ENCODE measurements around the gene CALD1.

The CALD1 gene

DNA sequence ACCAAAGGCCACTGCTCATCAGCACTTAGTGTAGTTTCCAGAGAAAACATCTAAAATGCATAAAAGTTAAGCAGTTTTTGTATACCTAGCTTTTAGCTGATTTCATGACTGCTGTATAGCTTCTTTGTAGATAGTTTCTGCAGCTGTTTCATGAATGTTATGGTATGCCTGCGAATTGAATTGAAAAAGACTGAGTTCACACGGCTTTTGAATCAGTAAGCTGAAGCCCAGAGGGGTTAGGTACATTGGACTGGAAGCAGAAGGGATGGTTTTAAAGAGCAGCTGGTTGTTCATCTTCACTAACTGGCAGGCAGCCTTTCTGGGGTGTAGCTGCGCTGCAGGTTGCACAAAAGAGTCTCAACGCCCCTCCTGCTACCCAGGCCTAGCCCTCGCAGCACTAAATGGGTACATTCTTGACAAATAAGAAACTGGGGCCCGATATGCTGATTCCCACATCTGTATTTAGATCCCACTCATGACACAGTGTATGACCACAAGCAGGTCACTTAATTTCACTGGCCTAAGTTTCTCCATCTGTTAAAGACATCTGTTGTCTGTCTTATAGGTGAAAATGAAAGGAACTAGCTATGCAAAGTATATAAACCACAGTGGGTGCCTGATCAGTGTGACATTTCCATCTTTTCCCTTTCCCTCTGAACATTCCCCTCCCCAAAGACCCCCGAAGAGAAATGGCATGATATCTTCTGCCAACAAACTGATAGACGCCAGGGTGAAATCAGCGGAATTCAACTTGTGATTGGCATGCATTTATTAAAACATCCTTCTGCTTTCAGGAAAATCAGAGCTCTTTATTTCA, 120.9 kb downstream of the CALD1 start:
- no peak for DNase-seq

DNA sequence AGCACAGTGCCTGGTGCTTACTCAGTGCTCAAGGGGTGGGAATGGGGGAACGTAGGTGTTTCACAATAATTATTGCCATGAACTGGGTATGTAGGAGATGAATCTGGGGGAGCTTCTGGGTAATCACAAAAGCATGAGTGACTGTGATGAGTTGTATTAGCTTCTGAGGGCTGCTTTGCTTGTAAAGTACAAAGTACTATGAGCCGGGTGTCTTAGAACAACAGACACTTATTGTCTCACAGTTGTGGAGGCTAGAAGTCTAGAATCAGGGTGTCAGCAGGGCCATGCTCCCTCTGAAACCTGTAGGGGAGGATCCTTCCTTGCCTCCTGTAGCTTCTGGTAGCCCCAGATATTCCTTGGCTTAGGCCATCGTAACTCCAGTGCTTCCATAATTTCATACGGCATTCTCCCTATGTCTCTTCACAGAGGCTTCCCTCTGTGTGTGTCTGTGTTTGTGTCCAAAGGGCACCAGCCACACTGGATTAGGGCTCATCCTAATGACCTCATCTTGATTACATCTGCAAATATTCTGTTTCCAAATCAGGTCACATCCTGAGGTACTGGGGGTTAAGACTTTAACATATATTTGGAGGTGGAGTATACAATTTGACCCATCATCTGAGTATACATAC, 122.1 kb downstream of the CALD1 start:
- no peak for DNase-seq

DNA sequence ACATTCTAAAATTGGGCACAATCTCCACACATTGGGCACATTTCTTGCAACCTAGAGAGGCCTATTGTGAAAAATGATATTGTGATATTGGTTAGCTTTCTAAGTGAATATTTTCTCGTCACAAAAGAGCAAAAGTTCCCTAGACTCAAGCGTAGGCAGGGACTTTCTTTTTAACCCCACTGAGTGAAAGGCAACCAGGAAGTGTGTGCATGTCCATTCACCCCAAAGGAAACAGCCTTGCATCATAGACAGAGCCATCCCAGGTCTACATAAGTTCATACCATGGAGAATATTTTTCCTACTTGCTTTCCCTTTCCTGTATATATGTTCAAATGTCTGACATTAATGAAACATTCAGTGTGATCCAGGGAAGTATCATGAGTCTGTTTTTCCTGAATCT, 122.6 kb downstream of the CALD1 start:
- no peak for DNase-seq

DNA sequence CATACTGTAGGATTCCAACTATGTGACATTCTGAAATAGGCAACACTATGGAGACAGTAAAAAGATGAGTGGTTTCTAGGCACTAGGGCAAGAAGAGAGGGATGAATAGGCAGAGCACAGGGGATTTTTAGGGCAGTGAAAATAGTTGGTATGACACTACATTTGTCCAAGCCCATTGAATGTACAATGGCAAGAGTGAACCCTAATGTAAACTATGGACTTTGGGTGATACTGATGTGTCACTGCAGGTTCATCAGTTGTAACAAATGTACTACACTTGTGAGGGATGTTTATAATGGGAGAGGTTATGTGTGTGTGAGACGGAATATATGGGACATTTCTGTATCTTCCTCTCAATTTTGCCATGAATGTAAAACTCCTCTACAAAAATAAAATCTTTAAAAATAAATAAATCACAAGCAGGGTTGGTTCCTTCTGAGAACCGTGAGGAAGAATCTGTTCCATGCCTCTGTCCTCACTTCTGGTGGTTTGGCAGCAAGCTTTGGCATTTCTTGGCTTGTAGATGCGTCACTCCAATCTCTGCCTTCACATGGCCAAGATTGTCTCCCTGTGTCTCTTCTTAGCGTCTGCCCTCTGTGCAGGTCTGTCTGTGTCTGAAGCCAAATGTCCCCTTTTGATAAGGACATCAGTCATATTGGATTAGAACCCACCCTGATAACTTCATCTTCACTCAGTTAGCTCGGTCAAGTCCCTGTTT, 123.8 kb downstream of the CALD1 start:
- DNase-seq, result no peak

DNA sequence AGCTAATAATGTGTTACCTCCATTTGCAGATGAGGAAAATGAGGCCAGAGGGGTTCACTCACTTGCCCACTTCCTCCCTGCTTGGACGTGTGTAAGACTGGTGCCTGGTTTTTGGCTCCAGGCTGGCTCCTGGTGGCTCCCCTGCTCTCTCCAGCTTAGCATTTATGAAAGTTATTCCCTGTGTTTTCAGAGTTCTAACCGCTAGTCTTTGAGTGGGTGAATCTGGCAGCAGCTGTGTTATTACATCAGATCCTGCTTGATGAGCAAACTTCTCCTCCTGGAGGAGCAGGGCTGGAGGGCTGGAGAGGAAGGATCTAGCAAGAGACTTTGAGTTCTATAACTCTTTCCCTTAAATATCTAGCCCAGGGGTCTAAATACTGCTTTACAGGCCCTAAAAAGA, 125.9 kb downstream of the CALD1 start:
- no peak for DNase-seq

DNA sequence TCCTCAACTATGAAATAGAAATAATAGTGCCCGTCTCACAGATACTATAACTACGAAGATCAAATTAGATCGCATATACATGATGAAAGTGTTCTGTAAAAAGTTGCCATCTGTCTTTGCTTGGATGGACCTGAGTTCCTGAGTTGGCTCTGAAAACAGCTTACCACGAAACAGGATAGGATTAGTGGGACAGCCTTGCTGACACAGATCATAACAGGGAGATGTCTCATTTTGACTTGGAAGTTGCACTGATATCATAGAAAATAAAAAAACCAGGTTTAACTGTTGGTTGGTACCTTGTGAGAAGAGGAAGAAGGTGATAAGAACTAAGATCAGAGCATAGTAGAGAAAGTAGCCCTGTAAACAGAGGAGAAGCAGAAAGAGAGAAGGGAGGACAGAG, 127.6 kb downstream of the CALD1 start:
- DNase-seq, result no peak

DNA sequence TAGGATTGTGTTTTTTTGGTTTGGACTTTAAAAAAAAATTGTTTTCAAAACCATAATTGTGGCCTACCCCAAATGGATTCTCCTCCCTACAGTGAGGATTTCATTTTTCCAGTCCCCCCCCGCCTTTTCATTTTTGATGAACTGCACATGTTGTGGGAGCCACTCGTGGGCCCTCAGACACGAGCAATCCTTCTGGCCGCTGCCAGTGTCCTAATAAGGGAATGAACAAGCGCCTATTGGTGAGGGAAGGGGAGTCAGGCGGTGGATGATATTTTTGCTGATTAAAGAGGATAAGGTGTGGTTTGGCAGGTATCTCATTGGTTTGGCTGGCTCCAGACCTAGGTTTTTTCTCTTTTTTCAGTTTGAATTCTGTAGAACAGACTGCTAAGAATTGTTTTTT, 128.2 kb downstream of the CALD1 start:
- no peak for DNase-seq

DNA sequence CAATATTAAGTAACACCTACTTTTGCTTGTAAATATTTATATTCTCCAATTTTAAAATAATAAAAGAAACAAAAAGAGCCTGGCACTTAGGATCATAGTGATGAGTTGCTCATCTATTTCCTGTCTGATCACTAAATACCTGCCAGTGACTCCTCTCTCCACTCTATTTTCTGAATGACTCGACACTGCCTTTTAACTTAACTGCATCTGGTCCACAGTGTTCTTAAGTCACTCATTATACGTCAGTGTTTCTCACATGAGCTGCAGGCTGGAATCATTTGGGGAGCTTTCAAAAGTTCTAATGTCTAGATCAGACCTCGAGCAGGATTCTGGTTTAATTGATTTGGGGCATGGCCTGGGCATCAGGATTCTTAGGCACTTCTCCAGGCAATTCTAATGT, 128.9 kb downstream of the CALD1 start:
- no peak for DNase-seq

DNA sequence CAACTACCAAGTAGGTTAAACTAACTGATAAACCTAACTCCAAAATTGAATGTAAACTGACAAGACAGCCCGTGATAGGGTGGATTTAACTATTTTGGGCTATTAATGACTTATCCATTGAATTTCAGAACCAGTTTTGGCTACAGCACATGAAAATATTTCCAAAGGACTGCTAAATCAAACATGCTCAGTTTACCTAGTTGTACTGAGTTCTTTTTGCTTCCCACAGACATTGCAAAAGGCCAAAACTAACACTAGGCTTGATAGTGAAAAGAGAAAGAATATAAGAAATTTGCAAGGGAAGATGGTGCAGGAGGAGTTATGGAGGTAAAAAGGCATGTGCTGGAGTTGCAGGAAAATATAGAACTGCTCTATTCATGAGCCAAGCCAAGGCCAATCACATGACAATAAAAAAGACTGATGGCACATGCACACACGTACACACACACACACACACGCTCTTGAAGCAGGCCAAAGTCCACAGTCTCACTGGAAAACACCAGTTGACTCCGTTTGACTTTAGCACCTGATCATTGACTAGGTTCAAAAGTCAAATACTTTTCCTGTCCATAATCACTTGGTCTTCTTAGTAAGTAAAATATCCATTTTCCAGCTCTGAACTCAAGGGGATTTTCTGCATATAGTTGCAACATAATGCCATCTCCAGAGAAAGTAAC, 130.9 kb downstream of the CALD1 start:
- DNase-seq, result no peak

DNA sequence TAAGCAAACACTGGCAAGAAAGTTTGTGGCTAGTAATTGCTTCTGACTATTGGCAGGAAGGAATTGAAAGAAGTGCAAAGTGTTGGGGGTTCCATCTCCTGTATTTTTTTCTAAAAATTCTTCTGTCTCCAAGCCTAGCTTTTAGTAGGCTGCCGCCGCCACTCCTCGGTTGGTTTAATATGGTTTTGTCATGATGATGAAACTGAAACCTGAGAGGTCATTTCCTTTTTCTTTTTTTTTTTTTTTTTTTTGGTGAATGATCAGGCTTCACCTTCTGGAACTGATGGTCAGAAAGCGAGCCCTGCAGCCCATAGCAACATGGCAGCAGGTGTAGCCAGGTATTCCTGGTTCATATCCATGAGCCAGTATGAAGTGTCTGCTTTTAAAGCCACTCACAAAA, 131.5 kb downstream of the CALD1 start:
- no peak for DNase-seq

DNA sequence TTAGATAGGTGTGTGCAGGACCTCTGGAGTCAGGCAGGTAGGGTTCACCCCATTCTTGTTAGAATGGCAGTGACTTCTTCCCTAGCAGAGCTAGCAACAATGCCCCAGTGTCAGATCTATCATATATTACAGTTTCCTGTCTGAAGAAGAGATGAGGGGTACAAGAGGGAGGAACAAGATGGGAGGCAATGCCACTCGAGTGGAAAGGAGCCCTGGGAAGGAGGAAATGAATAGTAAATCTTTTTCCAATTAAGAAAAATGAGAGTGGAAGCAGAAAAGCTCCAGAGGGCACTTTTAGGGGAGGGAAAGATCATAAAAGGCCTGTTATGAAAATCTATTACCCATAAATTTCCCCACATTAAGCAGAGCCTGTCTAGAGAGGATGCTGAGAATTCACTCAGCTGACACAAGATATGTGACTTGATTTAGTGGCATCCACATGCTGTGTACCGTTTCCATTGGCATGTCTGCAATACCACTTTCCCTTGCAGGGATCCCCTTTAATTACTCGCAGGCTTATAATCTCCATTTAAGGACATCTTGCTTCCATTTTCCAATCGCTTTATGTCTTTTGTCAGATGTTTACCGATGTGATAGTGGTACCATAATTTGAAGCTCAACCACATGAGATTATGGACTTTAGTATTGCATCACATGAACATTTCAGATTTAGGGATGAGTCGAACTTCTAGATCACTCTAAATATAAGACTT, 136.9 kb downstream of the CALD1 start:
- no peak for DNase-seq

DNA sequence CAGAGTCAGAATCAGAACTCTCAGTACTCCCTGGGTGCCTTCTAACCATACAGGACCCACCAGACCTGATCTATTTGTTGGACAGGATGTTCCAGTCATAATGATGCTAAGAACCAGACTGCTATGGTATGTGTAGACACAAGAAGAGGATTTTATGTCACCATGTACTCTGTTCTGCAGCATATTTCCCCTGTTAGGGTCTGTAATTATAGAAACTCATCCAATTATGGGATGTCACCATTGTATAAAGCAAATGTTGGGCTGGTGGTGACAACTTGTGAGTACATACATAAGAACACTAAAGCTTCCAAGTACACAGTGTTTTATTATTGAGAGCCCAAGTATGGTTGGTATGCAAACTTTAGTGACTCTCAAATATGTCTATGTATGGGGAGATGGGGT, 139.8 kb downstream of the CALD1 start:
- DNase-seq, result no peak

DNA sequence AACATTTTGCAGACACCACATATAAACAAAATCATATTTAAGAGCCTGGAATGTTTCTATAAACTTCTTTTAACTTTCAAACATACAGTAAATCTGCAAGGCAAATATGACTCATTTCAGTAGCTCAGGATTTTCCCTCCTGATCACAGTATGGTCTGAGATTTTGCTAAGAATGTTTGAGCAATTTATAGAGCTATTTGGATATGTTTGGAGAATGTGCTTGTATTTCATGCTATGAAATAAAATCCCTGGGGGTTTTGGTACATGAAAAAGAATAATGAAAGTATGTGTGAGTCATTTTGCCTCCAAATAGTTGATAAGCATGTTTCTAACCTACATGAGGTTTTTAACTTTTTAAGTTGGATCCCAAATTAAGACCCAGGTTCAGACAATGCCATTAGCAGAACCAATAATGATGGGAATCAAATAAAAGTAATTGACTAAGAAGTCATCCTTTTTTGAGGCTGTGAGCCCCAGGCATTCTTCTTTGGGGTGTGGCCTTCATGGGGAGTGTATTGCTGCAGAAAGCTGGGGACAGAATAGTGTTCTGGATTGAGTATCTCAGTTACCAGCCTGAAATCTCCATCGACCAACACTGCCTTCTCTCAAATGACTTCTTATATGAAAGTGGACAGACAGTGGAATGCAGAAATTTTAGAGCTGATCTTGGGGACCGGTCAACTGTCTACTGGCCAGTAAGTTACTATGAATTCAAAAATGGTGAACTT, 140.8 kb downstream of the CALD1 start:
- no peak for DNase-seq

DNA sequence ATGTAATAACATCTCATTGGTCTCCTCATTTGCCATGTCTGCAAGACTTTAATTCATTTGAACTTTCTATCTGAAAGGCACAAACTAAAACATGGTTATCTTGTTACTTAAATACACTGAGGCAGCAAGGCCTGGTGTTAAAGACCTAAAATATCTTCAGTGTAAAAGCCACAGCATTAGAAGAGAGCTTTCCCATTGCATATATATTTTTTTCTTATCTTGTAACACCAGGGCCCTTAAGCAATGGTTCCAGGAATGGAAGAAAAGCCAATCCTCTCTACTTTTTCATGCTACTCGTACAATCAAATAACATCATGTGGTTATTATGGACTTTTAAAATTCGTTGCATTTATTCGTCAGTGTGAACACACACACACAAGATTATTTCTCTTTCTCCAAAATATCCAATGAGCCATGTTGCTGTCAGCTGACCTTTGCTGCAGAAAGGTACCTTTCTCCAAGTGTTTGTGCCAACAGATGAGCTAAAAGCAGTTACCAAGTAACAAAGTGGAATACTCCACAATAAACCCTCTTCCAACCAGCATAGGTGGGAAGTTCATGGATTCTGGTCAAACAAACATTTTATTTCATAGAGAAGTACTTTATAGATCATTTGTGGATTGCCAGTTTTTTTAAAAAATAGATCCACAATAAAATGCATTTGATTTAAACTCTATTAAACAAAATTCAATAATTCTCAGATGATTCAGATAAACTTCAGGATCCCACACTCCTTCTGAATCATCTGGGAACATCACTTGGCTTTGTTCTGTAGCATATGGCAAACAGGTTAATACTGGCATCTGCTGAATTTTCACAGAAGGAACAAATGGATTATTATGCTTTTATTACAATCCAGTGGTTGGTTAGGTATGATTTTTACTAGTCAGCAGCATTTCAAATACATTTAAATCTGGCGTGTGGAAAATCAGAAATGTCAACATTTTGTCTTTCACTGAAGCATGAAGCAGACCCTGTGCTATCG, 143.6 kb downstream of the CALD1 start:
- no peak for DNase-seq

DNA sequence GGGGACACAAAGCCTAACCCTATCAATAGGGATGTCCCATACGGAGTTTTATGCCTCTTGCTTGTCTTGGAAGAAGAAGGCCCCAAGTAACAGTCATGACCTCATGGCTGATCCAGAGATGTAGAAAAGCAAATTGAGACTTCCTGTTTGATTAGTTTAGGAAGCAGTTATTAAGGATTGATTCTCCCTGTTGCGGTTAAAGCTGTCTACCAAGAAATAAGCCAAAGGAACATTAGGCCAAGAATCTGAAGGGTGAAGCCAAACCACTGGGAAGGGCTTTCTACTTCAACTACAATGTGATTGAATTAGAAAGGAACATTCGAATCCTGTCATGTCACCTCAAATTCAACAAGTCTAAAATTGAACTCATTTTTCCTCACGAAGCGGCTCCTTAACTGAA, 146.3 kb downstream of the CALD1 start:
- DNase-seq, result no peak

DNA sequence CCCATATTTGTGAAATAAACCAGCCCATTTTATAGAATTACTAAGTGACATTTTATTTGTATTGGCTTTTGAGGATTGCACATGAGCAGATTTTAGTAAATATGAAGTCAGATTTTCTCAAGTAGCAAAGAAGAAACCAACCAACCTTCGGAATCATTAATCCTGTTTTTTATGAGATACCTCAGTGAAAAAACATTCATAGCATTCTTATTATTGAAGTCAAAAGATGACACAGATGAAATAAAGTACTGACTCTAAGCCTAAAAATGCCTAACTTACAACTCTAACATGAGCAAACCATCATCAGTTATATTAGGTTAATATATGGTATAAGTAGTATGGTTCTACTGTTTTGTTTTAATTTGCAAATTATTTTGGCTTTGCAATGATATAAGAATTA, 147.0 kb downstream of the CALD1 start:
- DNase-seq, result no peak

DNA sequence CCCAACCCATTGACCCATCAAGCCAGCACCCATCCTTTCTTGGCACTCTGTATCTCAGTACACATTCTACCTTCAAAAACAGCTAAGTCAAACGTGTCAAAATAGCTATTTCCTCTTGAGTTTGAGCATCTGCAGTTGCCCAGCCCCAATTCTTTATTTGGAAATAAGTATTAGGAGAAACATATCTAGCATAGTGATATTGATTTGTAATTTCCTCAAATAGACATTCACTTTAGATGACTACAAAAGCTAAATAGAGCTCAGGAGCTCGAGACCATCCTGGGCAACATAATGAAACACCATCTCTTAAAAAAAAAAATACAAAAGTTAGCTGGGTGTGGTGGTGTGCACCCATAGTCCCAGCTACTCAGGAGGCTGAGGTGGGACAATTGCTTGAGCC, 147.6 kb downstream of the CALD1 start:
- DNase-seq, result no peak

DNA sequence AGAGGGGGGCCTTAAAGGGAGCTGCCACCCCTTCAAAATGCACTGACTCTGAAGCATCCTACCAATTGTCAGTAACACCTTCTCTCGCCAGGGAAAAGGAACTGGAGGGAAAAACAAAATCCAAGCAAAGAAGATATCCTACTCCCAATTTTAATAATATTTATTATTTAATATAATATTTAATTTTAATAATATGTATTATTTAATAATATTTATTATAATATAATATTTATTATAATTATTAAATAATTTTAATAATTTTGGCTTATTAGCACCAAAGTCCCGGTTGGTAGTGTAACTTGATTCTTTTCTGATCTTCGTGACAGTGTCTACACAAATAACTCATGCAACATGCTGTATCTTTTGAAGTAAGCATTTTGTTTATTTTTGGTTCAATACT, 148.3 kb downstream of the CALD1 start:
- no peak for DNase-seq

DNA sequence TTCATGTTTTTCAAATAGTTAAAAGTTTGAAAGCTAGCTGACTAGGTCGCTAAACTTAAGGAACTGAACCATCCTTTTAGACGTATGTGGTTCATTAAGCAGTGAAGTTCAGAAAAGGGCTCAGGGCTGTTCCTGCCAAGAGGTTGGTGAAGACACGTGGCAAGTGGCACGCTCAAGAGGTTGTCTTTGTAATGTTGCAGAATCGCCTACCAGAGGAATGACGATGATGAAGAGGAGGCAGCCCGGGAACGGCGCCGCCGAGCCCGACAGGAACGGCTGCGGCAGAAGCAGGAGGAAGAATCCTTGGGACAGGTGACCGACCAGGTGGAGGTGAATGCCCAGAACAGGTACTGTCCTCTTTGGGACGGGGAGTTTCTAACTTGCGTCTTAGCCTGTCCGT, 149.1 kb downstream of the CALD1 start:
- no peak for DNase-seq

DNA sequence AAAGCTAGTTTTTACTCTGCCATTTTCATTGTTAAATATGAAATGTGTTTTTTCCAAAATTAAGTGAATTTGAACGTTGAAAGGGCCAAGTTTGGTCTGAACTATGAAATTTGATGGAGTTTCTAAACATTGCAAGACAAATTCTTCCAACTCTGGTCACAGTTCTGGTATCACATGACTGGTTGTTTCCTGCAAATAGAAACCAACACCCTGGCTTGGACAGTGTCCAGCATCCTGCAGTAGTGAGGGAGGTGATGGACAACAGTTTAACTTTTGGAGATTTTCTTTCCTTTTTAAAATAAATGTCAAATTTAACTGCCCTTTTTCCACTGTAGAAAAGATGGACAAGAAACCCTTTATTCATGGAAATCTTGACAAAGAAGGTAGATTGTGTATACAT, 152.1 kb downstream of the CALD1 start:
- no peak for DNase-seq

Measured in NCI-H2081 treated with DMSO at 0.1 percent for 48 hours (cell line).